Common myeloid progenitor, CD34-positive (primary cell): Measurements from ENCODE around the gene DOCK3.
"Not testable (repeated sequence)": the region's sequence is repeated elsewhere in the genome, so short reads cannot be mapped to it uniquely, and the experiment has no call there.

Experiments used
- CTCF ChIA-PET: fragments of 350-600 bp; sonication (Branson Sonifier 250); formaldehyde crosslinking; loops from one replicate; lab custom pipeline; 2021; ENCODE audit warnings: antibody characterized with exemption; lab: Charles Lee
- POLR2A ChIA-PET: fragments of 350-600 bp; sonication (Branson Sonifier 250); formaldehyde crosslinking; loops from one replicate; lab custom pipeline; 2021; ENCODE audit warnings: antibody characterized with exemption; lab: Charles Lee
- DNase-seq, 3 donors: peaks; one replicate each; pipeline versions ENCODE4 v3.0.0 to v3.0.0-alpha.2; 2013
- H3K27ac ChIP-seq, 2 experiments: 1 replicate in 1 of 2; 2 replicates in 1 of 2; pipeline ENCODE4 v1.7.0; 2013; ENCODE audit warnings: inconsistent platforms in 2 of 2, low read length in 2 of 2, mild to moderate bottlenecking in 2 of 2, low read depth in 1 of 2, moderate library complexity in 1 of 2; ENCODE audit not compliant: severe bottlenecking in 2 of 2, insufficient read depth in 1 of 2, poor library complexity in 1 of 2
- H3K27me3 ChIP-seq, 5 experiments: replicated peaks in 2 of 5; 1 replicate in 3 of 5; 2 replicates in 2 of 5; pipeline versions ENCODE4 v1.6.1 to v1.7.0; 2013; ENCODE audit warnings: low read length in 4 of 5, mild to moderate bottlenecking in 2 of 5, moderate library complexity in 2 of 5, inconsistent platforms in 1 of 5; ENCODE audit not compliant: insufficient read depth in 5 of 5, control insufficient read depth in 4 of 5
- H3K36me3 ChIP-seq, 4 experiments: 1 replicate in 2 of 4; 2 replicates in 2 of 4; pipeline versions ENCODE4 v1.6.1 to v1.7.0; 2013; ENCODE audit warnings: low read length in 3 of 4, control low read depth in 1 of 4, mild to moderate bottlenecking in 1 of 4; ENCODE audit not compliant: control insufficient read depth in 4 of 4, insufficient read depth in 4 of 4
- H3K4me1 ChIP-seq, 4 experiments: 1 replicate in 3 of 4; 2 replicates in 1 of 4; pipeline versions ENCODE4 v1.6.1 to v1.7.1; 2013; ENCODE audit warnings: low read length in 3 of 4, mild to moderate bottlenecking in 3 of 4, control low read depth in 1 of 4, inconsistent platforms in 1 of 4, moderate library complexity in 1 of 4; ENCODE audit not compliant: control insufficient read depth in 4 of 4, insufficient read depth in 4 of 4; ENCODE audit errors: control extremely low read depth in 1 of 4
- H3K4me3 ChIP-seq, 7 experiments: 1 replicate in 4 of 7; 2 replicates in 3 of 7; pipeline versions ENCODE4 v1.5.1 to v1.7.0; 2013; ENCODE audit warnings: mild to moderate bottlenecking in 7 of 7, low read length in 6 of 7, moderate library complexity in 6 of 7, inconsistent platforms in 2 of 7, low read depth in 2 of 7, control low read depth in 1 of 7; ENCODE audit not compliant: insufficient read depth in 4 of 7, control insufficient read depth in 1 of 7; ENCODE audit errors: extremely low read depth in 1 of 7
- H3K9me3 ChIP-seq, 5 experiments: 1 replicate in 4 of 5; 2 replicates in 1 of 5; pipeline versions ENCODE4 v1.6.1 to v1.7.1; 2013; ENCODE audit warnings: low read length in 4 of 5, mild to moderate bottlenecking in 2 of 5, inconsistent platforms in 1 of 5, low read depth in 1 of 5, moderate library complexity in 1 of 5; ENCODE audit not compliant: control insufficient read depth in 4 of 5, insufficient read depth in 2 of 5; ENCODE audit errors: control extremely low read depth in 1 of 5
- WGBS: methylation state at CpG from one replicate; pipeline ENCODE4 v1.1.5; 2013; ENCODE audit not compliant: insufficient coverage; 5-methylcytosine and 5-hydroxymethylcytosine counted together

DOCK3 gene

DNA sequence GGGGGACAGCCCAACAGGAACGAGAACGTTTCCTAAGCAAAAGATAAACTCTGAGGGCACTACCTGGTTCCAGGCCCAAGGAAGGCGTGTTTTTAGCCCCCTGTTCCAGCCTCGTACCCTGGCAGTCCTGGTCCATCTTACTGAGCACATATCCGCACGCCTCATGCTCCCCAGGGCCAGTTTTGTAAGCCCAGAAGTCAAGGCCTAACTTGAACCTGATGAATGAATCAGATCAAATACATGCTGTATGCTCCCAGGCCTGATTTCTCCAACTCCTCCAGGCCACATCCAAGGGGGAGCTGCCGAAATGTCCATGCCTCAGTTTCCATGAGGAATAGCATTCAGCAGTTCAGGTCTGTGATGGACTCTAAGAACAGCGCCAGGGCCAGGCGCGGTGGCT lies 14.3 kb upstream of the DOCK3 start:
- 98% methylated on average over 8 of the region's 10 CpGs for WGBS
- peaks cover 0 to 4% (median 1%) of the 10 kb centered on the region in 4 experiments for H3K4me1 ChIP-seq
- POLR2A ChIA-PET = no interaction called here
- CTCF ChIA-PET = interaction anchor here (1.0 to 1.4 kb wide), 2 partner anchors 9 to 23 kb away, joined by 3 read pairs; no protein-coding TSS in a partner anchor
- H3K4me3 ChIP-seq = no peak overlapping the region
- DNase-seq = no peak
- no peak overlapping the region for H3K27ac ChIP-seq
- H3K36me3 ChIP-seq = no peaks in the 10 kb centered on the region
- H3K27me3 ChIP-seq = no peaks in the 10 kb centered on the region
- no peaks in the 10 kb centered on the region for H3K9me3 ChIP-seq

DNA sequence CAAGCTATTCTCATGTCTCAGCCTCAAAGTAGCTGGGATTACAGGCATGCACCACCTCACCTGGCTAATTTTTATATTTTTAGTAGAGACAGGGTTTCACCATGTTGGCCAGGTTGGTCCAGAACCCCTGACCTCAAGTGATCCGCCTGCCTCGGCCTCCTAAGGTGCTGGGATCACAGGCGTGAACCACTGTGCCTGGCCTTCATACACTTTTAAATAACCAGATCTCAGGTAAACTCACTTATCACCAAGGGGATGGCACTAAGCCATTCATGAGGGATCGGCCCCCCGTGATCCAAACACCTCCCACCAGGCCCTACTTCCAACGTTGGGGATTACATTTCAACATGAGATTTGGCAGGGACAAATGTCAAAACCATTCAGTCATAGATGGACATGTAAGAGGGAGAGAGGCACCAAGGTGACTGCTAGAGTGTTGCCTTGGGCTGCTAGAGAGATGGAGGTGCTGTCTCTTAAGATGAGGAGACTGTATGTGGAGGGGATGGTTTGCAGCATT lies 13.3 kb upstream of the DOCK3 start:
- ChIA-PET CTCF (interaction anchor here (1.8 to 1.9 kb wide), 2 partner anchors 9 to 14 kb away, joined by 4 to 5 read pairs; no protein-coding TSS in a partner anchor), POLR2A (no interaction called here)
- Histone ChIP-seq H3K4me3 (no peak overlapping the region), H3K9me3 (no peaks in the 10 kb centered on the region), H3K27me3 (no peaks in the 10 kb centered on the region), H3K27ac (no peak overlapping the region), H3K36me3 (no peaks in the 10 kb centered on the region), H3K4me1 (peaks cover 0 to 9% (median 7%) of the 10 kb centered on the region in 4 experiments)
- DNase-seq = no peak
- WGBS = 90% methylated on average over 4 of the region's 6 CpGs

DNA sequence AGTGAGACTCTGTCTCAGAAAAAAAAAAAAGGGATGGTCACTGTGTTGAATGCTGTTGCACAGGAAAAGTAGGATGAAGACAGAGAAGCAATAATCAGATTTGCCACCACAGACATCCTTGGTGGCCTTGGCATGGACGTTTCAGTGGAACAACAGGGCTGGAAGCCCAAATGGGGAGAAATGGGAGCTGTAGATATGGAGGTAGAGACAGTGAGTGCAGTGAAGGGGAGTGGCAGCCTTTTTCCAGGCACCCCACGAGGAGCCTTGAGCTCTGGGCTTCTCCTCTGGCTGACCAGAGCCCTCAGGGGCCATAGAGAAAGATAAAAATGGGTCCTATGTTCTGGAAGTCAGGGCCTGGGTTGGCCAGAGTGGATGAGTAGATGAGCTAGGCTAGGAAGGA lies 12.3 kb upstream of the DOCK3 start:
- H3K27ac ChIP-seq = no peak overlapping the region
- ChIA-PET POLR2A (interaction anchor here (0.6 kb wide), 1 partner anchor 127 kb away, joined by 6 read pairs; no protein-coding TSS in a partner anchor), CTCF (interaction anchor here (1.8 to 1.9 kb wide), 2 partner anchors 10 to 13 kb away, joined by 4 to 5 read pairs; no protein-coding TSS in a partner anchor)

GRCh38 chr3:50665081-50665840 lies 9.5 kb upstream of the DOCK3 start:
- H3K36me3 ChIP-seq = no peaks in the 10 kb centered on the region
- WGBS = 93% methylated on average over 5 of the region's 5 CpGs
- no peaks in the 10 kb centered on the region for H3K9me3 ChIP-seq
- DNase-seq = peak; percentile 6 to 54 (median 49)
- no peak overlapping the region for H3K4me3 ChIP-seq
- ChIA-PET CTCF (interaction anchor here (0.9 to 1.5 kb wide), 3 partner anchors 10 to 24 kb away, joined by 3 read pairs; no protein-coding TSS in a partner anchor), POLR2A (no interaction called here)
- no peak overlapping the region for H3K27ac ChIP-seq
- peaks cover 0 to 9% (median 7%) of the 10 kb centered on the region in 4 experiments for H3K4me1 ChIP-seq
- no peaks in the 10 kb centered on the region for H3K27me3 ChIP-seq

More for the DNA sequence above, 12.3 kb upstream of the DOCK3 start:
- Histone ChIP-seq H3K27me3 (no peaks in the 10 kb centered on the region), H3K4me1 (peaks cover 0 to 9% (median 7%) of the 10 kb centered on the region in 4 experiments), H3K9me3 (no peaks in the 10 kb centered on the region), H3K36me3 (no peaks in the 10 kb centered on the region), H3K4me3 (no peak overlapping the region)
- no peak for DNase-seq
- 70% methylated on average over 2 of the region's 2 CpGs for WGBS

DNA sequence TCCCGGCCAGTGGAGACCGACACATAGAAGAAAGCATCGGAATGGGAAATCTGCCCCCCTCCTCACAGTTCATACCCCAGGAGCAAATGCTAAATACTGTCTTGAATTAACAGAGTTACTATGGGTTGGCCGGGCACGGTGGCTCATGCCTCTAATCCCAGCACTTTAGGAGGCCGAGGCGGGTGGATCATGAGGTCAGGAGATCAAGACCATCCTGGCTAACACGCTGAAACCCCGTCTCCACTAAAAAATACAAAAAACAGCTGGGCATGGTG lies 8.9 kb upstream of the DOCK3 start:
- DNase-seq, H3K36me3 ChIP-seq, H3K4me3 ChIP-seq, H3K27ac ChIP-seq, H3K9me3 ChIP-seq, POLR2A ChIA-PET, H3K27me3 ChIP-seq, H3K4me1 ChIP-seq: not testable (repeated sequence)
- WGBS = 49% methylated on average over 6 of the region's 9 CpGs
- CTCF ChIA-PET = interaction anchor here (2.3 kb wide), 1 partner anchor 10 kb away, joined by 10 read pairs; the partner anchor contains the start of gene DOCK3

DNA sequence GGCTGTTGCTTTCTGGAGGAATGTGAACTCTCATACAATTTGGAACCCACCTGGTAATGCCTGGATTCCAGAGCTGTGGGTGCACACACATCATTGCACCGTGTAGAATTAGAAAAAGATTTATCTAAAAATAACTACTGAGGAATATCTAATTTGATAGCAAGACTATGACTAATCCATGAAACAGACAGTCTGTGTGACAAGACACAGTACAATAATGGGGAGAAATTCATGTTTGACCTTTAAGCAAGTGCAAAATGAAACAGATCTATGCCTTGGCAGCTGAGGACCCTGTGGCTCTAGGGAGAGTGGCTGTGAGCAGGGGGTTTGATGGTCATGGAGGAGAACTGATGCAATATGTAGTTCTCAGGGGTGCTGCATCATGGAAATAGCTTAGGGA lies 7.9 kb upstream of the DOCK3 start:
- no peaks in the 10 kb centered on the region for H3K36me3 ChIP-seq
- DNase-seq = no peak
- no peak overlapping the region for H3K27ac ChIP-seq
- WGBS = no CpG with 5 or more reads among the region's 1 CpG
- ChIA-PET CTCF (interaction anchor here (1.2 to 2.3 kb wide), 2 partner anchors 8 to 14 kb away, joined by 6 to 10 read pairs; partner anchors contain the start of gene DOCK3), POLR2A (no interaction called here)
- peaks cover 0 to 3% (median 0%) of the 10 kb centered on the region in 5 experiments for H3K27me3 ChIP-seq
- no peaks in the 10 kb centered on the region for H3K9me3 ChIP-seq
- no peak overlapping the region for H3K4me3 ChIP-seq
- H3K4me1 ChIP-seq = peaks cover 0 to 9% (median 7%) of the 10 kb centered on the region in 4 experiments

GRCh38 chr3:50671331-50671730 lies 3.4 kb upstream of the DOCK3 start:
- DNase-seq = peak; percentile 2 to 57 (median 33)
- ChIA-PET POLR2A (no interaction called here), CTCF (interaction anchor here (0.5 to 1.0 kb wide), 3 partner anchors 17 to 57 kb away, joined by 3 read pairs; no protein-coding TSS in a partner anchor)
- Histone ChIP-seq H3K36me3 (no peaks in the 10 kb centered on the region), H3K4me1 (peaks cover 0 to 16% (median 13%) of the 10 kb centered on the region in 4 experiments), H3K27ac (no peak overlapping the region), H3K4me3 (no peak overlapping the region), H3K27me3 (peaks cover 0 to 22% (median 13%) of the 10 kb centered on the region in 5 experiments), H3K9me3 (no peaks in the 10 kb centered on the region)
- 82% methylated on average over 4 of the region's 4 CpGs for WGBS
